HEK293T (cell line): Measurements from ENCODE around the gene MUL1.
"Not testable (repeated sequence)": the region's sequence is repeated elsewhere in the genome, so short reads cannot be mapped to it uniquely, and the experiment has no call there.

Experiments used
- CTCF ChIA-PET: fragments of 350-600 bp; formaldehyde crosslinking; extraction: SDS; loops from one replicate; lab custom pipeline; 2021; ENCODE audit warnings: antibody characterized with exemption, inconsistent platforms; lab: Yijun Ruan, JAX
- POLR2A ChIA-PET: fragments of 350-600 bp; formaldehyde crosslinking; extraction: SDS; loops from one replicate; lab custom pipeline; 2020; ENCODE audit warnings: antibody characterized with exemption, inconsistent platforms; lab: Yijun Ruan, JAX
- DNase-seq: peaks from one replicate; pipeline ENCODE4 v3.0.0; 2012; ENCODE audit warnings: mixed read lengths; ENCODE audit errors: extremely low spot score
- ARNT ChIP-seq: fragments of 450-650 bp; IDR thresholded peaks from 2 replicates; pipeline ENCODE4 v1.6.1; 2017; ENCODE audit warnings: mild to moderate bottlenecking
- BHLHE40 ChIP-seq: fragments of 450-650 bp; IDR thresholded peaks from 2 replicates; pipeline ENCODE4 v1.6.1; 2016; ENCODE audit warnings: mild to moderate bottlenecking, moderate library complexity, borderline replicate concordance
- CTBP1 ChIP-seq: fragments of 450-650 bp; IDR thresholded peaks from 2 replicates; pipeline ENCODE4 v1.6.1; 2016; ENCODE audit warnings: borderline replicate concordance
- ELF4 ChIP-seq: fragments of 450-650 bp; IDR thresholded peaks from 2 replicates; pipeline ENCODE4 v1.6.1; 2017; ENCODE audit warnings: antibody characterized with exemption
- FOXA1 ChIP-seq: fragments of 450-650 bp; IDR thresholded peaks from 2 replicates; pipeline ENCODE4 v1.6.1; 2016; ENCODE audit warnings: mild to moderate bottlenecking
- FOXK2 ChIP-seq: fragments of 450-650 bp; IDR thresholded peaks from 2 replicates; pipeline ENCODE4 v1.6.1; 2016; ENCODE audit warnings: mild to moderate bottlenecking
- FOXM1 ChIP-seq: fragments of 450-650 bp; IDR thresholded peaks from 2 replicates; pipeline ENCODE4 v1.6.1; 2017; ENCODE audit warnings: mild to moderate bottlenecking, borderline replicate concordance
- HDGF ChIP-seq: fragments of 450-650 bp; IDR thresholded peaks from 2 replicates; pipeline ENCODE4 v1.6.1; 2017; ENCODE audit warnings: antibody characterized with exemption, borderline replicate concordance
- L3MBTL2 ChIP-seq: fragments of 450-650 bp; conservative IDR thresholded peaks from 2 replicates; pipeline ENCODE4 v1.6.1; 2016; ENCODE audit warnings: mild to moderate bottlenecking
- LEF1 ChIP-seq: fragments of 450-650 bp; IDR thresholded peaks from 2 replicates; pipeline ENCODE4 v1.6.1; 2017; ENCODE audit warnings: mild to moderate bottlenecking, borderline replicate concordance
- NFRKB ChIP-seq: fragments of 450-650 bp; IDR thresholded peaks from 2 replicates; pipeline ENCODE4 v1.6.1; 2016; ENCODE audit warnings: mild to moderate bottlenecking, moderate library complexity
- PKNOX1 ChIP-seq: fragments of 450-650 bp; IDR thresholded peaks from 2 replicates; pipeline ENCODE4 v1.6.1; 2016
- SP1 ChIP-seq: fragments of 450-650 bp; IDR thresholded peaks from 2 replicates; pipeline ENCODE4 v1.6.1; 2017
- SUZ12 ChIP-seq: fragments of 450-650 bp; IDR thresholded peaks from 2 replicates; pipeline ENCODE4 v1.6.1; 2016; ENCODE audit warnings: mild to moderate bottlenecking
- TARDBP ChIP-seq: fragments of 450-650 bp; IDR thresholded peaks from 2 replicates; pipeline ENCODE4 v1.6.1; 2016
- ZNF384 ChIP-seq: fragments of 450-650 bp; IDR thresholded peaks from 2 replicates; pipeline ENCODE4 v1.6.1; 2016

Gene MUL1

GRCh38 chr1:20521960-20522861 is 14.3 kb upstream of the MUL1 start:
- peak; percentile 81 for DNase-seq
- POLR2A ChIA-PET, result no interaction called here
- TF ChIP-seq PKNOX1 (peak; percentile 76), ZNF384 (0 out of 2 replicates have a peak, but pooled peaks have one; percentile 7), NFRKB (no peak)

GRCh38 chr1:20519609-20520262 is 11.8 kb upstream of the MUL1 start:
- POLR2A ChIA-PET, result interaction anchor here (1.0 kb wide), 1 partner anchor 114 kb away, joined by 3 read pairs; no protein-coding TSS in a partner anchor
- CTCF ChIA-PET, DNase-seq: not testable (repeated sequence)

More at GRCh38 chr1:20521960-20522861, 14.3 kb upstream of the MUL1 start:
- CTCF ChIA-PET, result interaction anchor here (0.6 to 0.7 kb wide), 3 partner anchors 36 to 112 kb away, joined by 3 to 10 read pairs (median 3); no protein-coding TSS in a partner anchor

- no peak for DNase-seq
- ChIA-PET POLR2A (interaction anchor here (1.3 to 1.5 kb wide), 2 partner anchors 41 to 149 kb away, joined by 3 to 5 read pairs; partner anchors contain the start of genes DDOST and FAM43B), CTCF (interaction anchor here (0.6 kb wide), 1 partner anchor 425 kb away, joined by 8 read pairs; no protein-coding TSS in a partner anchor)
- TF ChIP-seq NFRKB, result no peak
- no peak for TF ChIP-seq SUZ12
- TF ChIP-seq FOXM1, result no peak
- TF ChIP-seq ZNF384, result no peak
- no peak for TF ChIP-seq FOXK2
- TF ChIP-seq L3MBTL2, result no peak
- TF ChIP-seq BHLHE40, result no peak
- TF ChIP-seq SP1, result no peak
- TF ChIP-seq ELF4, result no peak
- TF ChIP-seq LEF1, result no peak
- no peak for TF ChIP-seq PKNOX1
- TF ChIP-seq CTBP1, result no peak
- TF ChIP-seq FOXA1, result no peak
Measured at GRCh38 chr1:20511518-20512428, 3.8 kb upstream of the MUL1 start.

GRCh38 chr1:20508411-20508771 is 440 bp upstream of the MUL1 start:
- POLR2A ChIA-PET, result interaction anchor here (0.5 to 1.4 kb wide), 6 partner anchors 10 to 153 kb away, joined by 3 to 9 read pairs (median 3); partner anchors contain the start of genes CAMK2N1, DDOST and PINK1
- DNase-seq, result no peak
- TF ChIP-seq NFRKB (no peak), HDGF (no peak), ELF4 (no peak), ZNF384 (no peak), FOXM1 (no peak), SP1 (no peak), LEF1 (no peak), TARDBP (no peak), SUZ12 (no peak), FOXA1 (no peak), CTBP1 (no peak), L3MBTL2 (no peak), FOXK2 (no peak)
- CTCF ChIA-PET, result interaction anchor here (0.6 to 0.7 kb wide), 2 partner anchors 146 to 926 kb away, joined by 3 read pairs; no protein-coding TSS in a partner anchor

- no peak for DNase-seq
- CTCF ChIA-PET, result no interaction called here
- TF ChIP-seq FOXK2 (no peak), BHLHE40 (no peak)
- POLR2A ChIA-PET, result interaction anchor here (0.6 to 1.3 kb wide), 5 partner anchors 9 to 625 kb away, joined by 3 to 9 read pairs (median 3); partner anchors contain the start of genes CAMK2N1 and OTUD3
Measured at GRCh38 chr1:20507248-20507563, 745 bp downstream of the MUL1 start.

GRCh38 chr1:20505488-20505887 is 2.5 kb downstream of the MUL1 start:
- no peak for TF ChIP-seq ARNT
- no peak for TF ChIP-seq L3MBTL2
- no peak for TF ChIP-seq SP1
- TF ChIP-seq BHLHE40, result no peak
- no peak for TF ChIP-seq SUZ12
- no peak for TF ChIP-seq HDGF
- TF ChIP-seq ZNF384, result no peak
- TF ChIP-seq CTBP1, result no peak
- no peak for TF ChIP-seq PKNOX1
- no peak for TF ChIP-seq TARDBP
- no peak for TF ChIP-seq FOXA1
- no peak for TF ChIP-seq NFRKB
- TF ChIP-seq FOXM1, result no peak
- no peak for TF ChIP-seq ELF4
- no peak for TF ChIP-seq LEF1
- no peak for TF ChIP-seq FOXK2
- ChIA-PET POLR2A (interaction anchor here (0.8 kb wide), 1 partner anchor 19 kb away, joined by 3 read pairs; the partner anchor contains the start of gene CAMK2N1), CTCF (no interaction called here)
- DNase-seq, result no peak
